ENCODE data around the gene KYAT1. TPM values are rescaled to one million over a fixed set of nuclear protein-coding genes. Genes with fewer than 3 reads are reported as not detected.

KYAT1 gene
- total RNA-seq, 1 experiment from 2014 or later, result 5.7 TPM

DNA sequence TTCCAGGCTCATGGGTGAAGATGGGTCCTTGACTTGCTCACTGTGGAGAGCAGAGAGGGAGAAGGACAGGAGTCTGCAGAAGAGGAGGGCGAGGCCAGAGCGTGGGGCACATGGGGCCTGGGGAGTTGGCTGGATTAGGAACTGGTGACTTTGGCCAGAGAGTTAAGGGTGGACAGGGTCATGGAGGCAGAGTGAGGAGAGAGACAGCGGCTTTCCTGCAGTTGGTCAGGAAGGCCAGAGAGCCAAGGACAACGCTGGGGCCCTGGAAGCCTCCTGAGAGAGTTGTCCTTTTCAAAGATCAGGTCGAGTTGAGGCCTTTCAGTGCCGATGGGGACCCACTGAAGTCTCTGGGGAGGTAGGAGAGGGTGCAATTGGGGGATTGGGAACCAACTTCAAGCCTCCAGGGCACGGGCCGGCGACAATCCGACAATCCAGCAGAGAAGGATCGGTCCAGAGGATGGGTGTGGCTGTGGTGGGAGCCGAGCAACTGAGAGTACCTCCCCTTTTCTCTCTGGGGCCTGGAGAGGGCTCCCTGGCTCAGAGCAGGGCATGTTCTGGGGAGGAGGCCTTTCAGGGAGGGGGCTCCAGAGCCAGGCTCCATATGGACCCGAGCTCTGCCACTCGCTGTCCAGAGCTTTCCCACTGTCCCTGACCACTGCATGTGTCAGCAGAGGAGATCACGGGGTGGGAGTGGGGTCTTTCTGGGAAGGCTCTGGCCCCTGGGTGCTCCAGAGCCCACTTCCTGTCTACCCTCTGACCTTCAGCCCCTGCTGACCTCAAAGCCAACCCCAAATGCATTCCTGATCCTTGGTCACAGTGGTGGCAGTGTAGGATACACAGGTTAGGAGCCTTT lies 31.5 kb upstream of the KYAT1 start:
- peak overlapping the region; percentile 22 for H3K4me3 Mint-ChIP-seq (ENCODE audit: unreplicated experiment)
- DNase-seq (ENCODE audit: unreplicated experiment), result no peak

DNA sequence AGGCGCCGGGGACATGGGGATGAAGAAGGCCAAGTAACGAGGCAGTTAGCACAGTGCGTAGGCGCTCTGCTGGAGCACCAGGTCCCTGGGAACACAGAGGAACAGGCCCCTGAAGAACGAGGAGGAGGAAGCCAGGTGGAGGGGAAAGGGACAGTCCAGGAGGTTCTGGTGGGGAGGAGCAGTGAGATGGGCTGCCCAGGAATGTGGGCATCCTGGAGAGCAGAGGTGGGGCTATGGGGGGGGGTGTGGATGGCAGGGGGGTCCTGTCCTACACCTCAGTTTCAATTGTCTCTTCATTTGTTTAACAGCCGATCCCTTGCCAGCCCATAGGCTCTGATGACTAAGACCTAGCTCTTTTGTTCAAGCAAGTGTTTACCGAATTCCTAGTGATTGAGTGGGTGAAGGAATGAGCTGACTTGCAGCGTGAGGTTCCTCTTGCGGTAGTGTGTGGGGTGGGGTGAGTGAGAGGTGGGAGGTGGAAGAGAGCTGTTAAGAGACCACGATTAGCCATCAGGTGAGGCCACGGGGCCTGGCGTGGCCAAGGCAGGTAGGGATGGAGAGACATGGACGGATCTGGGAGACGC lies 30.6 kb upstream of the KYAT1 start:
- TF ChIP-seq, protein P1, sequence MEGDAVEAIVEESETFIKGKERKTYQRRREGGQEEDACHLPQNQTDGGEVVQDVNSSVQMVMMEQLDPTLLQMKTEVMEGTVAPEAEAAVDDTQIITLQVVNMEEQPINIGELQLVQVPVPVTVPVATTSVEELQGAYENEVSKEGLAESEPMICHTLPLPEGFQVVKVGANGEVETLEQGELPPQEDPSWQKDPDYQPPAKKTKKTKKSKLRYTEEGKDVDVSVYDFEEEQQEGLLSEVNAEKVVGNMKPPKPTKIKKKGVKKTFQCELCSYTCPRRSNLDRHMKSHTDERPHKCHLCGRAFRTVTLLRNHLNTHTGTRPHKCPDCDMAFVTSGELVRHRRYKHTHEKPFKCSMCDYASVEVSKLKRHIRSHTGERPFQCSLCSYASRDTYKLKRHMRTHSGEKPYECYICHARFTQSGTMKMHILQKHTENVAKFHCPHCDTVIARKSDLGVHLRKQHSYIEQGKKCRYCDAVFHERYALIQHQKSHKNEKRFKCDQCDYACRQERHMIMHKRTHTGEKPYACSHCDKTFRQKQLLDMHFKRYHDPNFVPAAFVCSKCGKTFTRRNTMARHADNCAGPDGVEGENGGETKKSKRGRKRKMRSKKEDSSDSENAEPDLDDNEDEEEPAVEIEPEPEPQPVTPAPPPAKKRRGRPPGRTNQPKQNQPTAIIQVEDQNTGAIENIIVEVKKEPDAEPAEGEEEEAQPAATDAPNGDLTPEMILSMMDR (IDR thresholded peaks at IDR 0.05; ENCODE audit: unreplicated experiment), result no peak
- ChIA-PET POLR2A (interaction anchor here (0.6 to 1.4 kb wide), 11 partner anchors 10 to 286 kb away, joined by 3 to 7 read pairs (median 3); partner anchors contain the start of genes KYAT1 and LRRC8A), CTCF (interaction anchor here (0.7 to 1.9 kb wide), 4 partner anchors 10 to 31 kb away, joined by 3 to 8 read pairs (median 4); partner anchors contain the start of genes KYAT1 and LRRC8A)
- Mint-ChIP-seq H3K27ac (ENCODE audit: low read depth, unreplicated experiment) (peak overlapping the region; percentile 85), H3K4me3 (ENCODE audit: unreplicated experiment) (peak overlapping the region; percentile 22), H3K27me3 (ENCODE audit: insufficient read depth, unreplicated experiment) (no peaks in the 10 kb centered on the region), H3K9me3 (ENCODE audit: unreplicated experiment) (no peaks in the 10 kb centered on the region), H3K36me3 (ENCODE audit: insufficient read depth, unreplicated experiment) (peaks cover 43% of the 10 kb centered on the region), H3K4me1 (ENCODE audit: insufficient read depth, unreplicated experiment) (peaks cover 34% of the 10 kb centered on the region)
- intact Hi-C loops (cut with micrococcal nuclease), result no loop called here
- BruUV-seq (replicated peaks), result no TSS peak
- peak; percentile 89 for DNase-seq (ENCODE audit: unreplicated experiment)

More for the DNA sequence above, 31.5 kb upstream of the KYAT1 start:
- Mint-ChIP-seq H3K27me3 (ENCODE audit: insufficient read depth, unreplicated experiment) (no peaks in the 10 kb centered on the region), H3K27ac (ENCODE audit: low read depth, unreplicated experiment) (peak overlapping the region; percentile 85), H3K4me1 (ENCODE audit: insufficient read depth, unreplicated experiment) (peaks cover 35% of the 10 kb centered on the region), H3K9me3 (ENCODE audit: unreplicated experiment) (no peaks in the 10 kb centered on the region), H3K36me3 (ENCODE audit: insufficient read depth, unreplicated experiment) (peaks cover 51% of the 10 kb centered on the region)
- intact Hi-C loops (cut with micrococcal nuclease), result no loop called here
- TF ChIP-seq, protein P1 (IDR thresholded peaks at IDR 0.05; ENCODE audit: unreplicated experiment), result no peak
- BruUV-seq (replicated peaks), result no TSS peak
- ChIA-PET POLR2A (interaction anchor here (0.7 to 1.1 kb wide), 6 partner anchors 11 to 229 kb away, joined by 3 to 7 read pairs (median 3); partner anchors contain the start of genes KYAT1 and LRRC8A), CTCF (interaction anchor here (1.6 to 1.9 kb wide), 2 partner anchors 11 to 14 kb away, joined by 5 to 8 read pairs; no protein-coding TSS in a partner anchor)

DNA sequence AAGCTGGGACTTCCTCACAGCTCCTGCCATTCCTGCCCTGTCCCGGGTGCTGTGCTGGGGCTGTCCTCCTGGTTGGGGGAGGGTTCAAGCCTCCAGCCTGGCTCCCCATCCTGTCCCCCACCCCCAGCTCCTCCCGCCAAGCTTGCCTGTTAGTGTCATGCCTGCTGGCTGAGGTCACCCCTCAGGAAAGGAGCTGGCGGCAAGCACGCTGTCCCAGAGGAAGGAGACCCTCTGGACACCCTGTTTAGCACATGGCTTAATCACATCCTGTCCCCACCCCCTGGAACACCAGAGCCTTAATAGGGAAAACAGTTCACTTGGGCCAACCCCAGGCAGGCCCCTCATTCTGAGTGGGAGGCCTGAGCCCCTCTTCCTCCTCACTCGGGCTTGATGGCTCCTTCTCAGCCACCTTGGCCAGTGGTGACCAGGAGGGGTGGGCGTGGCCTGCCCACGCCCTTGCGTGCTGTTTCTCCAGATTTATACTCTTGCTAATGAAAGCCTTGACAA lies 29.8 kb upstream of the KYAT1 start:
- TF ChIP-seq, protein P1 (IDR thresholded peaks at IDR 0.05; ENCODE audit: unreplicated experiment), result no peak
- Mint-ChIP-seq H3K4me3 (ENCODE audit: unreplicated experiment) (no peak overlapping the region), H3K27me3 (ENCODE audit: insufficient read depth, unreplicated experiment) (no peaks in the 10 kb centered on the region), H3K36me3 (ENCODE audit: insufficient read depth, unreplicated experiment) (peaks cover 40% of the 10 kb centered on the region), H3K27ac (ENCODE audit: low read depth, unreplicated experiment) (peak overlapping the region; percentile 85), H3K4me1 (ENCODE audit: insufficient read depth, unreplicated experiment) (peaks cover 26% of the 10 kb centered on the region), H3K9me3 (ENCODE audit: unreplicated experiment) (no peaks in the 10 kb centered on the region)
- BruUV-seq (replicated peaks), result no TSS peak
- ChIA-PET POLR2A (interaction anchor here (0.6 to 1.4 kb wide), 2 partner anchors 29 to 39 kb away, joined by 3 to 4 read pairs; no protein-coding TSS in a partner anchor), CTCF (interaction anchor here (0.8 to 1.9 kb wide), 3 partner anchors 9 to 16 kb away, joined by 4 to 8 read pairs (median 5); no protein-coding TSS in a partner anchor)
- intact Hi-C loops (cut with micrococcal nuclease), result no loop called here
- DNase-seq (ENCODE audit: unreplicated experiment), result peak; percentile 45

DNA sequence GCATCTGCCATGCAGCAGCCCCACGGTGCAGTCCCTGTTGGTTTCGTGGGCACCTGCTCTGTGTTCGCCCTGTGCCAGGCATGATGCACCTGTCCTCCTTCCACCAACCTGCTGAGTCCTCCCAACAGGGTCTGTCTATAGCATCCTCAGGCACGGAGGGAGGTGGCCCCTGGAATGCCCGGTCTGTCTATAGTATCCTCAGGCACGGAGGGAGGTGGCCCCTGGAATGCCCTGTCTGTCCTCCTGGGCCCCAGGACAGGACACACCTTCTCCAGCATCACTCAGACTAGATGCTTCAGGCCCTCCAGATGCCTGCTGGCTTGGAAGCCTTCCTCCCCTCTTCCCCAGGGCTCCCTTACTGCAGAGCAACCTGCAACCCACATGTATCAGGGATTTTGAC lies 29.2 kb upstream of the KYAT1 start:
- ChIA-PET POLR2A (no interaction called here), CTCF (no interaction called here)
- TF ChIP-seq, protein P1 (IDR thresholded peaks at IDR 0.05; ENCODE audit: unreplicated experiment), result no peak
- Mint-ChIP-seq H3K9me3 (ENCODE audit: unreplicated experiment) (no peaks in the 10 kb centered on the region), H3K4me3 (ENCODE audit: unreplicated experiment) (no peak overlapping the region), H3K4me1 (ENCODE audit: insufficient read depth, unreplicated experiment) (peaks cover 25% of the 10 kb centered on the region), H3K36me3 (ENCODE audit: insufficient read depth, unreplicated experiment) (peaks cover 37% of the 10 kb centered on the region), H3K27me3 (ENCODE audit: insufficient read depth, unreplicated experiment) (no peaks in the 10 kb centered on the region), H3K27ac (ENCODE audit: low read depth, unreplicated experiment) (peak overlapping the region; percentile 85)
- no peak for DNase-seq (ENCODE audit: unreplicated experiment)
- no TSS peak for BruUV-seq (replicated peaks)
- intact Hi-C loops (cut with micrococcal nuclease), result no loop called here

Data from MCF 10A (cell line).